ENCODE data around the gene NT5C1A.

Gene NT5C1A

DNA sequence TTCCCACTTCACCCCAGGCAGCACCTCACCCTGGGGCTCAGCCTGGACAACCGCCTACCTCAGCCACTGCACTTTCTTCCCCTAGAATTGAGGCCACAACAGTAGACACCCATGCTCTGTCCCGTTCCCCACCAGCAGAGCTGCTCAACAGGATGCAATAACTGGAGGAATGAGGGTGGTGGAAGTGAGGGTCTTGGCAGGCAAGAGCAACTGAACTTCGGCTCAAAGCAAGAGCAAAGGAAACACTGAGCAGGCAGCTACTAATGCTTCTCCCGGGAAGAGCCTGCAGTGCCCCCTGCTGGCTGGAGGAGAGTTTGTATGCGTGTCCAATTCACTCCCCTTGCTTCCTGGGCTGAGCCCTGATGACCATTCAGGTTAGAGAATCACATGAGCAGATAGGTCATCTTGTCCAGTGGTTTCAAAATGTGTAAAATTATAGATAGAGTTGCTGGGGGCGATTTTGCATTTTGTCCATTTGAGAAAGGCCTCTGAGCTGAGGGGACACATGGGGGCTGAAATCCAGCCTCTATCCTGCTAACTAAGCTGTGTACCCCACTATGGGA, 13.9 kb downstream of the NT5C1A start:
- DNase-seq: peak; percentile 59

DNA sequence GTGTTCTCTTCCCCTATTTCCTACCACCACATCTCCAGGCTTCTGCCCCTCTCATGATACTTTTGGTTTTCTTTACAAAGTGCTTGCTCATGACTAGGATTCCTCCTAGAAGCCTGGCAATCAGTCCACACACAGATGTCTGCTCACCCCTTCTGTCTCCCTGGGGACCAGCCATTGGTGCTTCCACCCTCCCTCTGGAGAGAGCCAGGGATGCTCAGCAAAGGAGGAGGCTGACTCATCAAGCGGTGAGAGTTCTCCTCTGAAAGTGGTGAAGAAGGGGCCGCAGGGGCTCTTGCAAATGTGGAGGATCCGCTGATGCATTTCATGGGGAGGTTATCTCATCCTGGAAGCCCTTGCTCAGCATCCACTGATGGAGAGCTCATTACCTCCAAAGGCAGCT, 14.5 kb downstream of the NT5C1A start:
- no peak for DNase-seq

DNA sequence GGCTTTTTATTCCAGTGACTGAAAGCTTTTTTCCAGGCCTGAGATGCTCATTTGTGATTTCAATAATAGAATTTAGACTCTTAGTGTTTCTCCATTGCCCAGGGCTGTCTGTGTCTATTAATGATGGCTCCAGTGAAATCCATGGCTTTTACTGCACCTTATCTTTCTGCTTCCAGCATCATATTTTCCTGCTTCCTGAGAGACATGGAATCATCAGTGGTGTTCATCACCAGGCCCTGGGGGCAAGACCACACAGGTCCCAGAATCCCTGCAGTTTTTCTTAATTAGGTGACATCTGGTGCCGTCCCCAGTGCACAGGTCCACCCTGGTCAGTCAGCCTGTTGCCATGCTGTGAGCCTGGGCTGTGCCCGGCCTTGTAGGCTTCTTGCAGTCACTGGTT, 15.5 kb downstream of the NT5C1A start:
- DNase-seq: no peak

DNA sequence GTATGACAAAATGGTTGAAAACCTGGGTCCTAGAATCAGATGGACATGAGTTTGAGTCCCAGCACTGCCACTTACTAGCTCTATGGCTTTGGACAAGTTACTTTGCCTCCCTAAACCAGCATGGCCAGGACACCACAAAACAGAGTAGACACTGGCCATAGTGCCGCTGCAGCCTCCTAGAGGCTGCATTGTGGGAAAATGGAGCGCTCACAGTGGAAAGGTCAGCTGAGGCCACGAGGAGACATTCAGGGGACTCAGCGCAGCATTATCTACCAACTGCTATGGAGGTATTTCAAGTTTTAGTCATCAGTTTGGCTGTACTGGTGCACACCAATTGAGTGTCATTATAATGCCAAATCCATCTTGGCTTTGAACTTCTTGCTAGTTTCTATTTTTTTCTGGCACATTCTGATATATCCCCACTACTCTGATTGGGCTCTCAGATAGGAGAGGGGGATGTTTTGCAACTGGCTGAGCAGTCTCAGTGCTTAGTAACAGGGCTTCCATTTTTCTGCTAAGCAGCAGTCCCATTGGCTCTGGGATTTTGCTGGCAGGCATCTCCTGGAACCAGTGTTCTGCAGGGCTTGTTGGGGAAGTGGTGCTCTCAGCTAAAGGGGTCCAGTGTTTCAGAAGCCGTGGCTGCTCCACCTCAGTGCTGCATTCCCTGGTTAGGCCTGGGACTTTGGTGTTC, 16.2 kb downstream of the NT5C1A start:
- no peak for DNase-seq

DNA sequence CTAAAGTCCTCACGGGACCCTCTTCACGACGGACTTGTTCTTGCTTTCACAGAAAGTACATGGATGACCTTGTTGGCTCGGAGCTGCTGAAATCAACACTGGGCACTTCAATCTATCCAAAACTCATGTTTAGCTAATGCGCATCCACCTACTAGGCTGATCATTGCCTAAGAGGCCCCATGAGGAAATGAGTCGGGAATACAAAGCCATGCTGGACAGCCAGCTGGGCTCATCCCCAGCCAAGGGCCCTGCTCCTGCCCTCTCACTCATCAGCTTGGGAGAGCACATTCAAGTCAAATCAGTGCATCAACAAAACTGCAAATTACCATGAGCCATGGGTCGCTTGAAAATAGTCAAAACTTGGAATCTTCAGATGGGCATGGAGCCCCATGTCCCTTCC, 17.6 kb downstream of the NT5C1A start:
- no peak for DNase-seq

DNA sequence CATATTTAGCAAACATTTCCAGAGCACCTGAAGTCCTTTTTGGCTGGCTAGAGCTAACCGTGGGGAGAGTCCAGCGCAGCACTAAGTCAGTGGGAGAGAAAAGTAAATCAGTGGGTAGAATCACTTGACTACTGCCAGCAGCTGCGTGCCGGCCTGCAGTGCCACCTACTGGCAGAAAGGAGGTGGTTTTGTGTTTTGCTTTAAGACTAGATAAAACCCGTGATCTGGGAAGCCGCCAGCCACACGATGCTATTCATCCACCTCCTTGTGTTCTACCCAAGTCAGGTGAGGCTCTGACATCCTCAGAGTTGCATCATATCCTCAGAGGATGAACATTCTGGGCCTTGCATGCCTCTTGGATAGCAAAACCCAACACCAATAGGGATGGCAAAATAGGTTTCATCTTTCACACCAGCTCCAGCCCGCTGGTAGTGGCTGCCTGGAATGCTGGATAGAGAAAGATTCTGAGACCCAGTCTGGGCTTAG, 18.3 kb downstream of the NT5C1A start:
- peak; percentile 69 for DNase-seq

DNA sequence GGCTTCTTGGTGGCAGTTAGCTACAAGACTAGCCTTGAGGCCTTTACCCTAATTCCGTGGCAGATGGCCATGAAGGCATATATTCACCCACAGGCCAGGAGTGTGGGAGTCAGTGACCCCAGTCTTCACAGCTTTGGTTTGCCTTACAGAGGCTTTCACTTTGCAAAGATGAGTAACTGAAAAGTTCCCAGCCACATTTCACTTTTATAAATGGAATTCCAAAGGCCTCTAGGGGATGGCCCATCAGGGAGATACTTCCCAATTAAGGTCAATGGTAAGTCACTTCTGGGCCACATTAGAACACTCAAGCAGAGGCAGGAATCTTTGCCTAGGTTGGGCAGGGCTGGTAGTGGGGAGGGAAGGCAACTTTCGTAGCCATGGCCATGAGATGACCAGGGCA, 19.4 kb downstream of the NT5C1A start:
- no peak for DNase-seq

DNA sequence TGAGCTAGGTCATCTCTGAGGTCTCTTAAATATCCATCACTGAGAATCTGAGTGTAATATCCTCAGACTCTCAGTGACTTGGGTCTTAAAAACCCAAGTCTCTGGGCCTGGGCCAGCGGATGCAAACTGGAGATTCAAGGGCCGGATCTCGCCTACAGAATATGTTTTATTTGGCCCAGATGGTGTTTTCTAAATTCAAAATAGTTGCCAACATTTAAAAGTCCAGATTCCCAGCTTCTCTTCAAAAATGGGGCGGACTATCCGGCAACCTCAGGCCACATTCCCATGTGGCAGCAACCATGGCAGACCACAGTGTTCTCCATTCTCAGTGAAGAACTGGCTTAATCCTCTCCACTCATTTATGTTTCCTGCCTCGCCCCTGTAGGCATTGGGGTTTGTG, 19.8 kb downstream of the NT5C1A start:
- no peak for DNase-seq

DNA sequence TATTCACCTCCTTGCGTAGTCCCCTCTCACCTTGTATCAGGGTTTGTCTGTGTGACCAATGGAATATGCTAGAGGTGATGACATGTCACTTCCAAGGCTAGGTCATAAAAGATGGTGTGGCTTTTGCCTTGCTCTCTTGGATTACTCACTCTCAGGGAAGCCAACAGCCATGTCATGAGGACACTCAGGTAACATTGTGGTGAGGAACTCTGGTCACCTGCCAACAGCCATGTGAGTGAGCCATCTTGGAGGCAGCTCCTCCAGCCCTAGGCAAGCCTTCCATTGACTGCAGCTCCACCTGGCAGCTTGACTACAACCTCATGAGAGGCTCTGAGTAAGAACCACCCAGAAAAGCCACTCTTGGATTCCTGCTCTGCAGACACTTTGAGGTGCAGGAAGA, 21.5 kb downstream of the NT5C1A start:
- no peak for DNase-seq

DNA sequence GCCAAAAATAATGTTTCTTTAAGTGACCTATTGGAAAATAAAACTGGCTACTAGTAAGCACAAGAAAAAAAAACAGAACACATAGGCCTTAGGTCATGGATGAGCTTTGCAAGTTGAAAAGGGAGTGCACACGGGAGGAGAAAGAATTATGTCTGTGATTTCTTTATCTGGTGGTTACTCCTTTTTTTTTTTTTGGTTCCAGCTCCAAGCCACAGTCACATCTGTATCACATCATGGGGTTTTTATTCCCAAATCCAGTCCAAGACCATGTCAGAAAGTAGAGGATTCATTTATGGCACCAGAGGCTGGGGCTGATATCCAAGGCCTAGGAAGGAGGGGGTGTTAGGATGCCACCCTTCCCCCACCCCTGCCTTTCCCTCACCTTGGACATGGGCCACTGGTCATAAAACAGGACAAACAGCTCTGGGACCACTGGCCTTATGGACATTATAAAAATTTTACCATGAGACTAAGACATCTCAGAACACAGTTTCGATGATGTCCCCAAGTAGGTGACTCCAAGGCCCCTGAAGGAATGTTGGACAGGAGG, 22.2 kb downstream of the NT5C1A start:
- DNase-seq: no peak

DNA sequence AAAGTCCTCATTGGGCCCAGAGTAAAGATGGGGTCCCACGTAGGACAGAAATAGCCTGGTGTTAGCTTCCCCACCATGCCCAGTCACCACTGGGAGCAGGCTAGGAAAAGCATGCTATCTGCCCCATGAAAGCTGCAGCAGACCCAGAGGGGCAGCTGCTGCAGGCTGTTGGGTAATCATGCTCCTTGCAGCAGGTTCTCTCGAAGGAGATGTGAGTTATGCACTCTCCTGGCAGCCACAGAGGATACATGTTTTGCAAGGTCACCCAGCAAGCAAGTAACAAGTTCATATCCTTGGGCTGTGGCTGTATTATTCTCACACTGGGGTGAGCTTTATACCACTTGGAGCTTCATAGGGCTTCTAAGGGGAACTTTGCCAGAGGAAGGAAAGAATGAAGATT, 23.4 kb downstream of the NT5C1A start:
- DNase-seq: no peak

DNA sequence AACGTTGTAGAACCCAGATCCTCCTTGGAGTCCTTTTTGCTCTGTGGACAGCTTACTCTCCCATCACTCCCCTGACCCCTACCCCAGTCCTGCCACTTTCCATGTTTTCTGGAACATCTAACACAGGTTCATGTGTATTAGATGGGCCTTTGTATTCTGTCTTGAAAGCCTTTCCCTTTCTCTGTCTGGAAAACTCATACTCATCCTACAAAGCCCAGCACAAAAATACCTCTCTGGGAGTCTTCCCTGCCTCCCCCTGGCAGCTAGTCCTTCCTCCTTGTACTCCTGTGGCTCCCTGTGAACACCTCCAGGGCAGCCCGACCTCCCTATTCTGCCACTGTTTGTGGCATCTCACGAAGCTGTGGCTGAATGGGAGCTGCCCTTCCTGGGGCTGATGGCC, 24.7 kb downstream of the NT5C1A start:
- DNase-seq: no peak

DNA sequence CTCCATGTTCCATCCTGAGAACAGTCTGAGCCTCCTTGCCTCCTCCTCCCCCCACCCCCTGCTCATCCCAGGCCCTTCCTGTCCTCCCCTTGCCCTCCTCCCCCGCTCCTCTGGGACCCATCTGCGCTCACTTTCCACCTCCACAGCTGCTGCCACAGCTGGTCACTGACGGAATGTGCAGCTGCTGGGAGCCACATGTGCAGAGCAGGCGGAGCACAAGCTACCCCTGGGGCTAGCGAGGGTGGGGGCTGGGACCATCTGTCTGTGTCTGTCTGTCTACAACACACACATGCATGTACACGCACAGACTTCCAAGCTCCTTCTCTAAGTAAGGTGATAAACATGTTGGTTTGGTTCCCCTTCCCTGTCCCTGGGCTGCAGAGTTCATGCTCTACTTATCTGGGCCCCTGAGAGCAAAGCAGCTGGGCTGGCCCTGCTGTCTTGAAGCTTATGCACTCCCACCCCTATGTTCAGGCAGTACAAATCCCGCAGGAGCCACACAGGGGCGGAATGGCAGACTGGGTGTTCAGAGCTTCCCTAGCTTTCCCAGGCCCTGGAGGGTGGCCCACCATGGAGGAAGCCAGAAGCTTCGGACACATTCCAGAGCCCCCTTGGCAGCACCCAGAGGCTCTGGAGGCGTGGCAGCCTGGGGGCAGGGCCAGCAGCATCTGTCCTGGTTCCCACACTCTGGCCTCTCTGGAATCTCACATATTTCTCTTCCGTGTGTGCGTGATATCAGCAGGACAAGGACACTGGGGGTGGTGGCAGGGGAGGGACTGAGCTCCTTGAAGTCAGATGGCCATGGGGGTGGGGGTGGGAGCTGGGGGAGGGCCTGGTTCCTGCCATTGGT, 25.4 kb downstream of the NT5C1A start:
- no peak for DNase-seq

DNA sequence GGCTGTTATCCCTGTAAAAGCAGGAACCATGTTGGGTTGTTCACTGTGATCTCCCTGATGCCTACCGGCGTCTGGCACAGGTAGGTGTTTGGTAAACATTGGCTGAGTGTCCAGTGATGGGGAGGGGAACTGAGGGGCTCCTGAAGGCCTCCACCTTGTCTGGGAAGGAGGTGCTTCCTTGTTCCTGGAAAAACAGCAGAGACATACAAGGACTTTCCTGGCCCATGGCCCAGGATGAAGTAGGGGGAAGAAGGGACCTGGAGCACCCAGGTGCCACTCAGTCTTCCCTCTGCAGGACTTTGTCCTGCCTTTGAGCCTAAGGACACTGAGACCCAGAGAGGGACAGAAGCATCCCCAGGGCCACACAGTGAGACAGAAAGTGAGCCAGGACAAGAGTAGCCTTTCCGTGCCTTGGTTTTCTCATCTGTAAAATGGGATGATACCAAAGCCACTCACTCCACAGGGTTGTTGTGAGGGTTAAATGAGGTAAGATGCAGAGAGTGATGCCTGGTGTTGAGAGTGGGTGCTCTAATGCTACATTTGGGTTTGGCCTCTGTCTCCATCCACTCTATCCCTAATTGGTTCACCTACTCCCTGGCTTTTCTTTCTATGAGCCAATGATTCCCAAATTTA, 26.4 kb downstream of the NT5C1A start:
- no peak for DNase-seq

DNA sequence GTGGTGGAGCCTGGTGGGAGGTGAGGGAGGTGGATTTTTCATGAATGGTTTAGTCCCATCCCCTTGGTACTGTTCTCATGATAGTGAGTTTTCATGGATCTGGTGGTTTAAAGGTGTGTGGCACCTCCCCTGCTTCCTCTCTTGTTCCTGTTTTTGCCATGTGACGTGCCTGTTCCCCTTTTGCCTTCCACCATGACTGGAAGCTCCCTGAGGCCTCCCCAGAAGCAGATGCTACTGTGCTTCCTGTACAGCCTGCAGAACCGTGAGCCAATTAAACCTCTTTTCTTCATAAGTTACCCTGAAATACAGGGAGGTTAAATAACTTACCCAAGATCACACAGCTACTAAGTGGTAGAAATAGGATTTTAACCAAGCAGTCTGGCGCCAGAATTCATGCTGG, 28.2 kb downstream of the NT5C1A start:
- DNase-seq: no peak

DNA sequence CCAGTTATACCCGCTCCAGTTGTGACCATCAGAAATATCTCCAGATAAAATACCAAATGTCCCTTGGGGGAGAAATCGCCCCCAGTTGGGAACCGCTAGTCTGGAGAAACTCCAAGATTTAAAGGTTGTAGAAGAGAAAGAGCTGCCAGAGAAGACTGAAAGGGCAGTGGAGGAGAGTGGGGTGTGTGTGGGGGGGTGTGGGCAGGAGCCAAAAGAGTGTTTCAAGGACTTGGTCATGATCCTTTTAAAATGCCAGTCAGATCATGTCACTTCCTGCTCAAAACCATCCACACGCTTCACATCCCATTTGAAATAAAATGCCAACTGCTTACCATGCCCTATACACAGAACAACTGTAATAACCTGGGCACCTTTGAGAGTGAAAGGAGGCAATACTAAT, 29.1 kb downstream of the NT5C1A start:
- DNase-seq: no peak

DNA sequence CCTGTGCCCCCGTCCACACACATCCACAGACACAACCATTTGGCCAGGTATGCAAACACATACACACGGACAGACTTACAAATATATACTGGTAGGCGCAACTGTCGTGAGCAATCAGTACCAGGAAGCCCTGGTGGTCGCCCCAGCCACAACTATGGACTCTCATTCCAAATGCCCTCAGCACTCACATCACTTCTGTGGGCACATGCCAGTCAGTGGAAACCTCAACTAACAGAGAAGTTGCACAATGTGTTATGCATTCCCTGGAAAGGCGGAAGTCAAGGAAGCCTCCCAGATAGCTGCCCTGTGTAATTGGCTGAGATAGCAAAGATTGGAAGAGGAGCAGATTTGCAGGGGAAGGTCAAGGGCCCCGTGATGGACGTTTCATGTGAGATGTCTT, 31.0 kb downstream of the NT5C1A start:
- no peak for DNase-seq

DNA sequence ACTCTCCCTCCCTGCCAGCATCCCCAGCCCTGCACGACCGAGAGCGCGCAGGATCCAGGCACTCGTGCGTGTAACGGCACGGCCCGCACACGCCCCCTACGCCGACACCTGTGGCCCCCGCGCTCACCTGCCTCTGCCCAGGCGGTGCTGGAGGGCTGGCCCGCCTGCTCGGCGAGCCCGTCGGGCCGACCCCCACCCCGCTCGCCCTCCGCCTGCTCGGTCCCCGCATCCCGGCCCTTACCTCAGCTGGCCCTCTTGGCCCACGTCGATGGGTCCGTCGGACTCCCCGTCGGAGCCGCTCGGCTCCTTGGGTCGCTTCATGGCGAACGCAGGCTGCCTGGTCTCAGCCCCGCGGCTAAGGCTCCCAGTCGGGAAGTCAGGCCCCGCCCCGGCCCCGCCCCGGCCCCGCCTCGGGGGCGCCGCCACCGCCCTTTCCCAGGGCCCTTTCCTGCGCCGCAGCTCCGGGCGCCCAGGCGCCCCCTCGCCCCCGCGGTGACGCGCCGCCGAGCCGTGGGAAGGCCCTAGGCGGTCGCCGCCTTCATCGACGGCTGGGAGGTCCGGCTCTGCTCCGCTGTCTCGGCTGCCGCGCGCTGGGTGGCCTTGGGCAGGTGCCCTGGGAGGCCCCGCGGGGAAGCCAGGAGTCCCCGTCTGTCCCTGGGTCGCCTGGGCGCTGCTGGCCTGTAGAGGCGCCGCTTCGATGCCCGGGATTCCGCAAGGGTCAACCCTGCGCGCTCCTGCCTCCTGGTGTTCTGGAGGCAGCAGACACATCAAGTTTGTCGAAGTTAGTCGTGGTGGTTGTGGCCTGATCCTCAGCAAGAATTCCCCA, 32.4 kb downstream of the NT5C1A start, which contains the start of gene HEYL:
HEYL (minus strand) TSS at position 339 of the 826 bp plus-strand sequence; CDS start at position 321, 18 bp downstream.
- DNase-seq: peak; percentile 50

DNA sequence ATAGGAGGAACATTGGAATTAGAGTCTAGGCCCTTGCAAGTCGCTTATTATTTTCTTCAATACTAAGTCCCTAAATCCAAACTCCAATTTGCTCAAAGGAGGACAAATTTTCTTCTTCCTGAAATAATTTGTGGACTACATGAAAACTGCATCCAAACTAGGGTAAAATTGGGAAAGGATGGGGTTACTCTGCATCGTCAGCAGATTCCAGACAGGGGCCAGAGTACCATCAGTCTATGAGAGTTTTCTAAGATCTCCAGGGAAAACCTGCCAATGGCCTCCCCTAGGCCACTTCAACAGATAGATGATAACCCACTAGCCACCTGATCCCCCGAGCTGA, 33.0 kb downstream of the NT5C1A start:
- DNase-seq: no peak

DNA sequence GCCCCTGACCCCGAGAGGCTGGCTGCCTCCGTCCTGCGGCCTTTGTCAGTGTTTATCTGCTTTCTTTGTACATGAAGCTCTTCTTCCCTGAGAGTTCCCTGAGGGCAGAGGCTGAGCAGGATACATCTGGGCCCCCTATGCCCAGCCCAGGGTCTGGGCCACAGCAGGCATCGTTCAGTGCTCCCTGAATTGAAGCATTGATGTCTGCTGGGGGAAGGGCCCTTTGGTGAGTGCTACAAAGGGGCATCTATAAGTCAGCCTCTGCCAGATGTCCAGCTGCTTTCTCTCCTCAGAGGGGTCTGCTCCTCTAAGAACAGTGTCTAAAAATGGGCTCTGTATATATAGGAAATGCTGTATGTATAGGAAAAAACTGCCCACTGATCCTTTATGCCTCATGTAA, 34.5 kb downstream of the NT5C1A start:
- DNase-seq: no peak

DNA sequence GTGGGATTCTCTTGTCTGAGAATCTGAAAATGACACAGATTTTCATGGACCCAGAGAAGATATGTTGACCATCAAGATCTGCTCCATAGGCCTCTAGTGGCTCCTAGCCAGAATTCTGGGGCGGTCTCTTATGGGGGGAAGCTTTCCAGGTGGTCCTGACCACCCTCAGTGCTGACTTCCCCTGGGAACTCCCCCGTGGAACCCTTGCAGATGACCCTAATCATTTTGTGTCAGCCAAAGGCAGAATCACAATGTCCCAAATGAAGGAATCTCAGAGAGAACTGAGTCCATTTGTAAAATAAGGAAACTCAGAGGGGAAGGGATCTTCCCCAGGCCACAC, 36.1 kb downstream of the NT5C1A start:
- no peak for DNase-seq

DNA sequence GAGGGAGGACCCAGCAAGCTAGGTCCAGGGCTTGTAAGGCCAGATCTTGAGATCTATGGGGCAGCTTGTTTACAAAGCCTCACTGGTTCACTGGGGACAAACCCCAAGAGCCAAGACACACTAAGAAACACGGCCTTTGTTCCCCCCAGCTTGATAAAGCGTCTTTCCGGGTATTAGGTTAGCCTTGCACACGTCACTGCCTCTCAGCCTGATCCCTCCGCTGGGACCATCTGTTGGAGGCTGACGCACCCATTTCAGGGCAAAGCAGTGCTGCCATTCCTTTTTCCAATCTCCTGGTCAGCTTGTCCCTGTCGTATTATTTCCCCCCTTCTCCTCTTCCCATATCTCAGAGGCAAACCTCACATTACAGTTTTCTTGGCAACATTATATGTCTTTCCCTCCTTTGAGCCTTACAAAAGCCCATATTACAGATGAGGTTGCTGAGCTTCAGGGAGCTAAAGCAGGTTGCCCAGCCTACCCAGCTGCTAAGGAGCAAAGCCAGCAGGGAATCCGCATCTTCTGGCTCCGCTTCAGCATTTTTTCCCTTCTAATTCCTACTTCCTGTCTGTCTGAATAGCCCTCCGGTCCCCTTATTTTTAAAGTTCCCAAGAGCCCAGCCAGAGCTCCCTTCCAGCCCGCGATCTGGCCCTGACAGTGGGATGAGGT, 36.6 kb downstream of the NT5C1A start:
- DNase-seq: no peak
